ENCODE measurements around the gene SLC25A22. TPM values are rescaled to one million over a fixed set of nuclear protein-coding genes. Genes with fewer than 3 reads are reported as not detected.

Gene SLC25A22
- total and polyA plus RNA-seq, 9 of the 15 experiments (the other 6 are each of a cell fraction or from before 2014, with no cell fraction given), result 0.41 to 55.4 (median 11.4) TPM

DNA sequence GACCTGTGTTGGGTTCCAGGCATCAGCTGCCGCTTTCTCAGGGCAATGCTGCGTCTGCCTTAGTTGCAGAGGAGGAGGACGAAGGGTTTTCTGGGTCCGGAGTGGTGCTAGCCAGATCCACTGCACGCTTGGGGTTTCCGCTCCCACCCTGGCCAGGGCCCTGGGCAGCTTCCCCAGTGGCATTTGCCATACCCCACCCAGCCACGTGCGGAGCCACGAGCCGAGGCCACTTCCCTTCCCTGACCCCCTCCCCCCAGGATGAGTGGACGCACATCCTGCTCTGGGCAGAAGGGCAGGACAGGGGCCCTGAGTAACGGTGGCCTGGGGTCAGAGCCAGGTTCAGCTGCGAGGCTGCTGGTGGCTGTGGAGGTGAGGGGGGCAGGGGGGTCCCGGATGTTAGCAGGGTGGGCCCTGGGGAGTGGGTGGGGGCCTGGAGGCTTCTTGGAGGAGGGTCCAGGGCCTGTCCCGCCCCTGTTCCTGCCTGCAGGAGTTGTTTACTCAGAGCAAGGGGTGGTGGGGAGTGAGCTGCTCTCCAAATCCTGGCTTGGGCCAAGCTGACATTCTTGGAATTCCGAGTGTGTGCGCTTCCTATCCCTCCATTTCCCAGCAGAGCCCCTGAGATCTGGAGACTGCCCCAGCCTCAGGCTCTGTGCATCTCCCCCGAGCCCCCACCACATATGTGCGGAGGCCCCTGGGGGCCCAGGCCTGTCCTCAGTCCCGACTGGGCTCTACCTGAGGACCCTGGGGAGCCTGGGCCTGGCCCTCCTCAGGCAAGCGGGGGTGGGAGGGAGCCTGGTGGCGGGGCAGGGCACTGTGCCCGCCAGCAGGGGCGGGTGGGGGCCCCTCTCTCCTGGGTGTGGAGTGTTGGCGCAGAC is 46.0 kb upstream of the SLC25A22 start (continued):
- TF ChIP-seq, protein P1, sequence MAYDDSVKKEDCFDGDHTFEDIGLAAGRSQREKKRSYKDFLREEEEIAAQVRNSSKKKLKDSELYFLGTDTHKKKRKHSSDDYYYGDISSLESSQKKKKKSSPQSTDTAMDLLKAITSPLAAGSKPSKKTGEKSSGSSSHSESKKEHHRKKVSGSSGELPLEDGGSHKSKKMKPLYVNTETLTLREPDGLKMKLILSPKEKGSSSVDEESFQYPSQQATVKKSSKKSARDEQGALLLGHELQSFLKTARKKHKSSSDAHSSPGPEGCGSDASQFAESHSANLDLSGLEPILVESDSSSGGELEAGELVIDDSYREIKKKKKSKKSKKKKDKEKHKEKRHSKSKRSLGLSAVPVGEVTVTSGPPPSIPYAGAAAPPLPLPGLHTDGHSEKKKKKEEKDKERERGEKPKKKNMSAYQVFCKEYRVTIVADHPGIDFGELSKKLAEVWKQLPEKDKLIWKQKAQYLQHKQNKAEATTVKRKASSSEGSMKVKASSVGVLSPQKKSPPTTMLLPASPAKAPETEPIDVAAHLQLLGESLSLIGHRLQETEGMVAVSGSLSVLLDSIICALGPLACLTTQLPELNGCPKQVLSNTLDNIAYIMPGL (CRISPR knock-in tag; IDR thresholded peaks at IDR 0.05), result no peak
- TF ChIP-seq ZKSCAN1 (IDR thresholded peaks at IDR 0.05; ENCODE audit: low read depth, low read length) (no peak), MCM2 (IDR thresholded peaks at IDR 0.05; ENCODE audit: low read depth) (no peak), ZBTB7A (IDR thresholded peaks at IDR 0.05; ENCODE audit: borderline replicate concordance, control insufficient read depth, low read depth, low read length) (peak; percentile 34; the same call in 1 of the 2 replicates), ILK (tag; IDR thresholded peaks at IDR 0.05; ENCODE audit: borderline replicate concordance, low read depth) (no peak), RBFOX2 (IDR thresholded peaks at IDR 0.05; ENCODE audit: low read depth, low read length) (no peak), ZKSCAN8 (CRISPR knock-in tag; IDR thresholded peaks at IDR 0.05) (no peak), U2AF1 (optimal IDR thresholded peaks at IDR 0.05; ENCODE audit: low read depth, low read length) (no peak), NFE2 (IDR thresholded peaks at IDR 0.05; ENCODE audit: low read depth) (no peak), FOXA1 (IDR thresholded peaks at IDR 0.05; ENCODE audit: borderline replicate concordance) (no peak), POLR2AphosphoS2 (IDR thresholded peaks at IDR 0.05; ENCODE audit: low read length) (no peak), ZNF444 (CRISPR knock-in tag; IDR thresholded peaks at IDR 0.05) (0 out of 2 replicates have a peak, but pooled peaks have one; percentile 56), FOXJ3 (CRISPR knock-in tag; IDR thresholded peaks at IDR 0.05) (no peak), ZNF311 (CRISPR knock-in tag; IDR thresholded peaks at IDR 0.05) (peak; percentile 52; the same call in 1 of the 2 replicates), EZH2 (IDR thresholded peaks at IDR 0.05; ENCODE audit: borderline replicate concordance, low read depth, low read length) (no peak), PHTF2 (CRISPR knock-in tag; IDR thresholded peaks at IDR 0.05) (no peak)
- TF ChIP-seq, protein P2, sequence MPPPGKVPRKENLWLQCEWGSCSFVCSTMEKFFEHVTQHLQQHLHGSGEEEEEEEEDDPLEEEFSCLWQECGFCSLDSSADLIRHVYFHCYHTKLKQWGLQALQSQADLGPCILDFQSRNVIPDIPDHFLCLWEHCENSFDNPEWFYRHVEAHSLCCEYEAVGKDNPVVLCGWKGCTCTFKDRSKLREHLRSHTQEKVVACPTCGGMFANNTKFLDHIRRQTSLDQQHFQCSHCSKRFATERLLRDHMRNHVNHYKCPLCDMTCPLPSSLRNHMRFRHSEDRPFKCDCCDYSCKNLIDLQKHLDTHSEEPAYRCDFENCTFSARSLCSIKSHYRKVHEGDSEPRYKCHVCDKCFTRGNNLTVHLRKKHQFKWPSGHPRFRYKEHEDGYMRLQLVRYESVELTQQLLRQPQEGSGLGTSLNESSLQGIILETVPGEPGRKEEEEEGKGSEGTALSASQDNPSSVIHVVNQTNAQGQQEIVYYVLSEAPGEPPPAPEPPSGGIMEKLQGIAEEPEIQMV (tag; conservative IDR thresholded peaks at IDR 0.05; ENCODE audit: low read depth), result no peak
- TF ChIP-seq, protein P3, sequence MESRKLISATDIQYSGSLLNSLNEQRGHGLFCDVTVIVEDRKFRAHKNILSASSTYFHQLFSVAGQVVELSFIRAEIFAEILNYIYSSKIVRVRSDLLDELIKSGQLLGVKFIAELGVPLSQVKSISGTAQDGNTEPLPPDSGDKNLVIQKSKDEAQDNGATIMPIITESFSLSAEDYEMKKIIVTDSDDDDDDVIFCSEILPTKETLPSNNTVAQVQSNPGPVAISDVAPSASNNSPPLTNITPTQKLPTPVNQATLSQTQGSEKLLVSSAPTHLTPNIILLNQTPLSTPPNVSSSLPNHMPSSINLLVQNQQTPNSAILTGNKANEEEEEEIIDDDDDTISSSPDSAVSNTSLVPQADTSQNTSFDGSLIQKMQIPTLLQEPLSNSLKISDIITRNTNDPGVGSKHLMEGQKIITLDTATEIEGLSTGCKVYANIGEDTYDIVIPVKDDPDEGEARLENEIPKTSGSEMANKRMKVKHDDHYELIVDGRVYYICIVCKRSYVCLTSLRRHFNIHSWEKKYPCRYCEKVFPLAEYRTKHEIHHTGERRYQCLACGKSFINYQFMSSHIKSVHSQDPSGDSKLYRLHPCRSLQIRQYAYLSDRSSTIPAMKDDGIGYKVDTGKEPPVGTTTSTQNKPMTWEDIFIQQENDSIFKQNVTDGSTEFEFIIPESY (CRISPR knock-in tag; IDR thresholded peaks at IDR 0.05), result no peak
- TF ChIP-seq, protein P4, sequence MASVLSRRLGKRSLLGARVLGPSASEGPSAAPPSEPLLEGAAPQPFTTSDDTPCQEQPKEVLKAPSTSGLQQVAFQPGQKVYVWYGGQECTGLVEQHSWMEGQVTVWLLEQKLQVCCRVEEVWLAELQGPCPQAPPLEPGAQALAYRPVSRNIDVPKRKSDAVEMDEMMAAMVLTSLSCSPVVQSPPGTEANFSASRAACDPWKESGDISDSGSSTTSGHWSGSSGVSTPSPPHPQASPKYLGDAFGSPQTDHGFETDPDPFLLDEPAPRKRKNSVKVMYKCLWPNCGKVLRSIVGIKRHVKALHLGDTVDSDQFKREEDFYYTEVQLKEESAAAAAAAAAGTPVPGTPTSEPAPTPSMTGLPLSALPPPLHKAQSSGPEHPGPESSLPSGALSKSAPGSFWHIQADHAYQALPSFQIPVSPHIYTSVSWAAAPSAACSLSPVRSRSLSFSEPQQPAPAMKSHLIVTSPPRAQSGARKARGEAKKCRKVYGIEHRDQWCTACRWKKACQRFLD (CRISPR knock-in tag; IDR thresholded peaks at IDR 0.05), result 0 out of 2 replicates have a peak, but pooled peaks have one; percentile 41

All from K562 (cell line).